SK-N-SH treated with all-trans-retinoic acid at 6 μM for 48 hours (cell line): ENCODE data around the gene ARHGAP1.
A peak's percentile ranks its signal among the peaks of the same experiment; 100 is the strongest.

Experiments
- ATAC-seq: fragments of 200-7000 bp; cut with Tn5 transposase; 3 replicates; pipeline ENCODE4 v1.9.1; 2020; ENCODE audit warnings: mild to moderate bottlenecking, moderate library complexity
- ARNTL ChIP-seq: fragments of 450-650 bp; formaldehyde crosslinking; IDR thresholded peaks from 2 replicates; pipeline ENCODE4 v1.5.0; 2020; ENCODE audit warnings: low read depth, mild to moderate bottlenecking, moderate library complexity, borderline replicate concordance
- BACH2 ChIP-seq: fragments of 250-450 bp; sonication (Bioruptor Pico); IDR thresholded peaks from 2 replicates; pipeline ENCODE4 v1.9.0; 2021; ENCODE audit warnings: mild to moderate bottlenecking, borderline replicate concordance
- CREB5 ChIP-seq: fragments of 250-450 bp; sonication (Bioruptor Pico); IDR thresholded peaks from 2 replicates; pipeline ENCODE4 v1.5.1; 2020; ENCODE audit warnings: low read depth, mild to moderate bottlenecking, moderate library complexity
- CSDC2 ChIP-seq: fragments of 250-450 bp; sonication (Bioruptor Pico); IDR thresholded peaks from 2 replicates; pipeline ENCODE4 v1.5.0; 2020; ENCODE audit warnings: mild to moderate bottlenecking, moderate library complexity
- CSRNP3 ChIP-seq: fragments of 250-450 bp; sonication (Bioruptor Pico); IDR thresholded peaks from 2 replicates; pipeline ENCODE4 v1.5.1; 2021; ENCODE audit warnings: mild to moderate bottlenecking, moderate library complexity
- ESRRG ChIP-seq: fragments of 250-450 bp; sonication (Bioruptor Pico); IDR thresholded peaks from 2 replicates; pipeline ENCODE4 v1.6.1; 2021; ENCODE audit warnings: mild to moderate bottlenecking
- GLIS3 ChIP-seq: fragments of 250-450 bp; sonication (Bioruptor Pico); IDR thresholded peaks from 2 replicates; pipeline ENCODE4 v1.5.0; 2020; ENCODE audit warnings: mild to moderate bottlenecking, moderate library complexity
- ISL1 ChIP-seq: fragments of 250-450 bp; sonication (Bioruptor Pico); IDR thresholded peaks from 2 replicates; pipeline ENCODE4 v2.1.2; 2022; ENCODE audit warnings: mild to moderate bottlenecking, moderate library complexity
- PATZ1 ChIP-seq: fragments of 250-450 bp; sonication (Bioruptor Pico); IDR thresholded peaks from 2 replicates; pipeline ENCODE4 v1.8.0; 2020; ENCODE audit warnings: mild to moderate bottlenecking, moderate library complexity, borderline replicate concordance
- POU6F1 ChIP-seq: fragments of 250-450 bp; sonication (Bioruptor Pico); IDR thresholded peaks from 2 replicates; pipeline ENCODE4 v1.8.0; 2021; ENCODE audit warnings: low read depth, mild to moderate bottlenecking, moderate library complexity, borderline replicate concordance
- PPARA ChIP-seq: fragments of 250-450 bp; sonication (Bioruptor Pico); IDR thresholded peaks from 2 replicates; pipeline ENCODE4 v1.5.0; 2020; ENCODE audit warnings: mild to moderate bottlenecking, borderline replicate concordance
- RARB ChIP-seq: fragments of 250-450 bp; sonication (Bioruptor Pico); IDR thresholded peaks from 2 replicates; pipeline ENCODE4 v1.8.0; 2021; ENCODE audit warnings: mild to moderate bottlenecking, moderate library complexity
- SNAI2 ChIP-seq: fragments of 250-450 bp; sonication (Bioruptor Pico); IDR thresholded peaks from 2 replicates; pipeline ENCODE4 v1.5.0; 2020; ENCODE audit warnings: mild to moderate bottlenecking, moderate library complexity
- TCF4 ChIP-seq: fragments of 250-450 bp; sonication (Bioruptor Pico); IDR thresholded peaks from 2 replicates; pipeline ENCODE4 v1.8.0; 2021; ENCODE audit warnings: mild to moderate bottlenecking, moderate library complexity, borderline replicate concordance
- TOX ChIP-seq: fragments of 250-450 bp; sonication (Bioruptor Pico); IDR thresholded peaks from 2 replicates; pipeline ENCODE4 v1.8.0; 2021; ENCODE audit warnings: mild to moderate bottlenecking, moderate library complexity, borderline replicate concordance
- TSHZ2 ChIP-seq: fragments of 250-450 bp; sonication (Bioruptor Pico); IDR thresholded peaks from 2 replicates; pipeline ENCODE4 v1.5.0; 2020; ENCODE audit warnings: mild to moderate bottlenecking, moderate library complexity
- ZC3H10 ChIP-seq: fragments of 250-450 bp; sonication (Bioruptor Pico); IDR thresholded peaks from 2 replicates; pipeline ENCODE4 v1.5.1; 2021; ENCODE audit warnings: mild to moderate bottlenecking, moderate library complexity
- ZFP3 ChIP-seq: fragments of 250-450 bp; sonication (Bioruptor Pico); IDR thresholded peaks from 2 replicates; pipeline ENCODE4 v1.5.0; 2020; ENCODE audit warnings: mild to moderate bottlenecking, moderate library complexity
- ZFP30 ChIP-seq: fragments of 450-650 bp; formaldehyde crosslinking; IDR thresholded peaks from 2 replicates; pipeline ENCODE4 v1.5.0; 2022; ENCODE audit warnings: mild to moderate bottlenecking, moderate library complexity
- ZNF565 ChIP-seq: fragments of 450-650 bp; formaldehyde crosslinking; conservative IDR thresholded peaks from 2 replicates; pipeline ENCODE4 v1.5.0; 2020; ENCODE audit warnings: low read depth, mild to moderate bottlenecking, moderate library complexity
- ZNF70 ChIP-seq: fragments of 450-650 bp; formaldehyde crosslinking; IDR thresholded peaks from 2 replicates; pipeline ENCODE4 v1.5.0; 2020; ENCODE audit warnings: mild to moderate bottlenecking, moderate library complexity
- ZNF8 ChIP-seq: fragments of 450-650 bp; formaldehyde crosslinking; IDR thresholded peaks from 2 replicates; pipeline ENCODE4 v1.5.0; 2020; ENCODE audit warnings: mild to moderate bottlenecking, moderate library complexity

ARHGAP1 gene

GRCh38 chr11:46700241-46701077 lies at the start of gene ARHGAP1, which contains the start of gene ZNF408:
TSS of gene ARHGAP1 (minus strand) at chr11:46700619. CDS start at chr11:46696107, 4,512 bp downstream.
TSS of gene ZNF408 (plus strand) at chr11:46701031. CDS start at chr11:46701048, 17 bp downstream.
- ATAC-seq = peak; percentile 92
- TF ChIP-seq ZFP3 (no peak), ISL1 (no peak), SNAI2 (CRISPR knock-in tag) (no peak), GLIS3 (CRISPR knock-in tag) (no peak), TOX (CRISPR knock-in tag) (no peak), BACH2 (CRISPR knock-in tag) (no peak), ARNTL (no peak), POU6F1 (peak; percentile 86; the same call in 1 of the 2 replicates)

- TF ChIP-seq ESRRG (CRISPR knock-in tag) = no peak
- no peak for TF ChIP-seq RARB
- no peak for TF ChIP-seq TCF4 (CRISPR knock-in tag)
- TF ChIP-seq TSHZ2 (CRISPR knock-in tag) = no peak
- no peak for TF ChIP-seq ZNF8 (CRISPR knock-in tag)
- no peak for TF ChIP-seq SNAI2 (CRISPR knock-in tag)
- no peak for TF ChIP-seq BACH2 (CRISPR knock-in tag)
- no peak for TF ChIP-seq GLIS3 (CRISPR knock-in tag)
- TF ChIP-seq ARNTL = no peak
- TF ChIP-seq CREB5 (CRISPR knock-in tag) = no peak
- TF ChIP-seq ZC3H10 (CRISPR knock-in tag) = no peak
- no peak for TF ChIP-seq ZNF565 (CRISPR knock-in tag)
- no peak for TF ChIP-seq ZFP3
- TF ChIP-seq PATZ1 (CRISPR knock-in tag) = no peak
- no peak for ATAC-seq
These were observed 46.7 kb upstream of the ARHGAP1 start for GRCh38 chr11:46747150-46747549.

GRCh38 chr11:46745995-46746394 lies 45.6 kb upstream of the ARHGAP1 start:
- no peak for ATAC-seq
- TF ChIP-seq TSHZ2 (CRISPR knock-in tag) = no peak
- no peak for TF ChIP-seq ARNTL
- no peak for TF ChIP-seq CSDC2 (CRISPR knock-in tag)
- TF ChIP-seq PPARA (CRISPR knock-in tag) = no peak
- no peak for TF ChIP-seq CSRNP3
- no peak for TF ChIP-seq ZNF8 (CRISPR knock-in tag)
- TF ChIP-seq ISL1 = no peak
- no peak for TF ChIP-seq ZNF70 (CRISPR knock-in tag)
- no peak for TF ChIP-seq ZFP30 (CRISPR knock-in tag)
